ENCODE results near the gene SUSD3. TPM values are rescaled to one million over a fixed set of nuclear protein-coding genes. Genes with fewer than 3 reads are reported as not detected.

SUSD3 gene
- total RNA-seq, 1 donor from 2014 or later = not detected

DNA sequence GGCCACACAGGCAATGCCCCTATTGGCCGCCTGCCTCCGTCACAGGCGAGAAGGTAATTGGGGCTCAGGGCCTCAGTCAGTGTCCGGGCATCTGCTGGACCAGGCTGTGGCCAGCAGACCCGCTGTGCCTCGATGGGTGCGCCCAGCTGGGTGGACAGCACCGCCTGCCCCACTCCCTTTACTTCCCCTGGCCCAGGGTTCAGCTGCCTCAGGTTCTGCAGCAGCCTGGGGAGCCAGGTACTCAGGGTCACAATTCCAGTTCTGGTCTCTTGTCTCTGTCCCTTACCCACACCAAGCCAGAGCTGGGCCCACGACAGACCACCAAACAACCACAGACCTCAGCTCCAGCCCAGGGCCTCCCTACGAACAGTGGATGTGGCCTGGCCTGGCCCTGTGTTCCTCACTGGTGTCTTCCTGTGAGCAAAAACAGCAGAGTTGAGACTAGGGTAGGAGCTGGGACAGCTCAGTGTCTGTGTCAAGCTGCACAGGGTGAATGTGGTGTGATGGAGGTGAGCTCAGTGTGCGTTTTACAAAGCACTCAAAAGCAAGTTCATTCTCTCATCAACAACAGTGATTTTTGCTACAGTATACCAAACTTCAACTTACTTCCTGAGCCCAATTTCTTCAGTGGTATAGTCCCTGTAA is 33.4 kb upstream of the SUSD3 start:
- Mint-ChIP-seq H3K36me3 (ENCODE audit: low read depth) (no peaks in the 10 kb centered on the region), H3K27ac (ENCODE audit: unreplicated experiment) (no peak overlapping the region), H3K27me3 (ENCODE audit: low read depth) (no peaks in the 10 kb centered on the region), H3K4me1 (ENCODE audit: low read depth) (no peaks in the 10 kb centered on the region), H3K4me3 (ENCODE audit: unreplicated experiment) (no peak overlapping the region), H3K9me3 (ENCODE audit: low read depth) (no peaks in the 10 kb centered on the region)
- TF ChIP-seq, protein P1, sequence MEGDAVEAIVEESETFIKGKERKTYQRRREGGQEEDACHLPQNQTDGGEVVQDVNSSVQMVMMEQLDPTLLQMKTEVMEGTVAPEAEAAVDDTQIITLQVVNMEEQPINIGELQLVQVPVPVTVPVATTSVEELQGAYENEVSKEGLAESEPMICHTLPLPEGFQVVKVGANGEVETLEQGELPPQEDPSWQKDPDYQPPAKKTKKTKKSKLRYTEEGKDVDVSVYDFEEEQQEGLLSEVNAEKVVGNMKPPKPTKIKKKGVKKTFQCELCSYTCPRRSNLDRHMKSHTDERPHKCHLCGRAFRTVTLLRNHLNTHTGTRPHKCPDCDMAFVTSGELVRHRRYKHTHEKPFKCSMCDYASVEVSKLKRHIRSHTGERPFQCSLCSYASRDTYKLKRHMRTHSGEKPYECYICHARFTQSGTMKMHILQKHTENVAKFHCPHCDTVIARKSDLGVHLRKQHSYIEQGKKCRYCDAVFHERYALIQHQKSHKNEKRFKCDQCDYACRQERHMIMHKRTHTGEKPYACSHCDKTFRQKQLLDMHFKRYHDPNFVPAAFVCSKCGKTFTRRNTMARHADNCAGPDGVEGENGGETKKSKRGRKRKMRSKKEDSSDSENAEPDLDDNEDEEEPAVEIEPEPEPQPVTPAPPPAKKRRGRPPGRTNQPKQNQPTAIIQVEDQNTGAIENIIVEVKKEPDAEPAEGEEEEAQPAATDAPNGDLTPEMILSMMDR (IDR thresholded peaks at IDR 0.05) = no peak
- no peak for DNase-seq (ENCODE audit: low spot score)

DNA sequence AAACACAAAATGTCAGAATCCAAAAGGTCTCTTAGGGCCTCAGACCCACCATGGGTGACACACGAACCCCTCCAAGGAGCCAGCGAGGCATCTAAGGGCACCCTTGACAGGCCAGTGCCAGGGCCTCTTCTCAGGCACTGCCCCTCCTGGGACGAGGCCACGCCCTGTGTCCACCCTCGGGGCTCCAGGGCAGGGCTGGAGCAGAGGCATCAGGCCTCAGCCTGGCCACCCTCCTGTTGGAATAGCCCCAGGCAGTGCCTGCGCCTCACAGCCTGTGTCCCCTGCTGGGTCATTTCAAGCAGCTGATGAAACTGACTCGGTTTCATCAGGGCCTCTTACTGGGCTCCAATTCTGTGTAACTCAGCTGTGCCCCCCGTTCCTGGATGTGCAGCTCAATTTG is 32.8 kb upstream of the SUSD3 start:
- peaks cover 2% of the 10 kb centered on the region for H3K27me3 Mint-ChIP-seq (ENCODE audit: low read depth)

DNA sequence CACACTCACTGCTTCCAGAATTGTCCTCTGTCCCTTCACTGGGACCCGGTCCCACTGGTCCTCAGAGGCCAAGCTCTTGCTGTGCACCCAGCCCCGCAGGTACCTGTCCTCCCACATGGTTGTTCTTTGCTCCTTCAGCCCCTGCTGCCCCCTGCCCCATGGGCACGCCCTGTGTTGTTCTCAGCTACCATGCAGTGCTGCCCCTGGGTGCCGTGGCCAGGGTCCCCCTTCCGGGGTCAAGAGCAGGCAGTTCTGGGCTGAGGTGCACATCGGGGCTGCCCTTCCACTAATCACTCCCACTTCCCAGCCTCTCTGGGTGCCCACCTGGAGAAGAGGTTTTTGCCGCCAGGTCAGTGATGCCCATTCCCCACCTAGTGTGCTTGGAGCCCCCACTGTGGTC is 31.9 kb upstream of the SUSD3 start:
- H3K27me3 Mint-ChIP-seq (ENCODE audit: low read depth) = peaks cover 11% of the 10 kb centered on the region
- TF ChIP-seq, protein P1 (IDR thresholded peaks at IDR 0.05) = no peak
- H3K27ac Mint-ChIP-seq (ENCODE audit: unreplicated experiment) = no peak overlapping the region
- no peak overlapping the region for H3K4me3 Mint-ChIP-seq (ENCODE audit: unreplicated experiment)
- H3K36me3 Mint-ChIP-seq (ENCODE audit: low read depth) = no peaks in the 10 kb centered on the region
- DNase-seq (ENCODE audit: low spot score) = no peak
- no peaks in the 10 kb centered on the region for H3K4me1 Mint-ChIP-seq (ENCODE audit: low read depth)
- H3K9me3 Mint-ChIP-seq (ENCODE audit: low read depth) = no peaks in the 10 kb centered on the region

More for the DNA sequence above, 32.8 kb upstream of the SUSD3 start:
- Mint-ChIP-seq H3K27ac (ENCODE audit: unreplicated experiment) (no peak overlapping the region), H3K4me3 (ENCODE audit: unreplicated experiment) (no peak overlapping the region), H3K9me3 (ENCODE audit: low read depth) (no peaks in the 10 kb centered on the region), H3K36me3 (ENCODE audit: low read depth) (no peaks in the 10 kb centered on the region), H3K4me1 (ENCODE audit: low read depth) (no peaks in the 10 kb centered on the region)
- no peak for DNase-seq (ENCODE audit: low spot score)
- TF ChIP-seq, protein P1 (IDR thresholded peaks at IDR 0.05) = no peak

DNA sequence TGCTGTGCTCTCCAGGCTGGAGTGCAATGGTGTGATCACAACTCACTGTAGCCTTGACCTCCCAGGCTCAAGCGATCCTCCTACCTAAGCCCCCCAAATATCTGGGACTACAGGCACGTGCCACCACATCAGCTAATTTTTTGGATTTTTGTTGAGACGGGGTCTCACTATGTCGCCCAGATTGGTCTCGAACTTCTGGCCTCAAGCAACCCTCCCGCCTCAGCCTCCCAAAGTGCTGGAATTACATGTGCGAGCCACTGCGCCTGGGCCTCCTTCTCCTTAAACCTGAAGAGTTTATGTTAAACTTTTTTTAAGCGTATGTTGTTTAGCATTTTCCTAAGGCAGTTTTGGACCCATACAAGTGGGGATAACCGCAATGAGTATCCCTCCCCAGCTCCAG is 30.8 kb upstream of the SUSD3 start:
- no peaks in the 10 kb centered on the region for H3K36me3 Mint-ChIP-seq (ENCODE audit: low read depth)
- H3K4me1 Mint-ChIP-seq (ENCODE audit: low read depth) = no peaks in the 10 kb centered on the region
- DNase-seq (ENCODE audit: low spot score) = no peak
- TF ChIP-seq, protein P1 (IDR thresholded peaks at IDR 0.05) = no peak
- H3K27me3 Mint-ChIP-seq (ENCODE audit: low read depth) = peaks cover 20% of the 10 kb centered on the region
- H3K9me3 Mint-ChIP-seq (ENCODE audit: low read depth) = no peaks in the 10 kb centered on the region
- H3K4me3 Mint-ChIP-seq (ENCODE audit: unreplicated experiment) = no peak overlapping the region
- H3K27ac Mint-ChIP-seq (ENCODE audit: unreplicated experiment) = no peak overlapping the region

GRCh38 chr9:93028448-93029006 is 30.0 kb upstream of the SUSD3 start:
- no peak for DNase-seq (ENCODE audit: low spot score)
- Mint-ChIP-seq H3K27me3 (ENCODE audit: low read depth) (peaks cover 23% of the 10 kb centered on the region), H3K9me3 (ENCODE audit: low read depth) (no peaks in the 10 kb centered on the region), H3K36me3 (ENCODE audit: low read depth) (no peaks in the 10 kb centered on the region), H3K4me3 (ENCODE audit: unreplicated experiment) (no peak overlapping the region), H3K27ac (ENCODE audit: unreplicated experiment) (no peak overlapping the region), H3K4me1 (ENCODE audit: low read depth) (peaks cover 3% of the 10 kb centered on the region)
- TF ChIP-seq, protein P1 (IDR thresholded peaks at IDR 0.05) = no peak
